HL-60 (cell line): Measurements from ENCODE around the gene SULT1B1.
"Not testable (repeated sequence)": the region's sequence is repeated elsewhere in the genome, so short reads cannot be mapped to it uniquely, and the experiment has no call there.

Source experiments
- DNase-seq, 2 experiments: peaks; one replicate each; pipeline ENCODE4 v3.0.0-alpha.2; 2010 to 2020; ENCODE audit warnings: low read depth in 1 of 2, low spot score in 1 of 2
- H3K27ac ChIP-seq: fragments of 250-450 bp; sonication (Bioruptor Pico); replicated peaks from 2 replicates; pipeline ENCODE4 v1.5.1; 2020; ENCODE audit warnings: mild to moderate bottlenecking, moderate library complexity
- H3K27me3 ChIP-seq: fragments of 250-450 bp; sonication (Bioruptor Pico); 2 replicates; pipeline ENCODE4 v1.5.1; 2021; ENCODE audit warnings: mild to moderate bottlenecking, moderate library complexity; ENCODE audit not compliant: insufficient read depth, poor library complexity, severe bottlenecking
- H3K4me3 ChIP-seq: replicated peaks from 2 replicates; pipeline ENCODE4 v1.5.1; 2011; ENCODE audit warnings: mild to moderate bottlenecking, control low read depth, low read length; ENCODE audit not compliant: insufficient read depth
- CTCF ChIP-seq: IDR thresholded peaks from one replicate; pipeline ENCODE4 v1.5.1; 2011; ENCODE audit warnings: low read length, control low read depth, inconsistent platforms; ENCODE audit not compliant: insufficient read depth
- GABPA ChIP-seq: IDR thresholded peaks from 2 replicates; pipeline ENCODE4 v1.6.1; 2012; ENCODE audit warnings: low read depth
- POLR2AphosphoS5 ChIP-seq: IDR thresholded peaks from 2 replicates; pipeline ENCODE4 v1.6.1; 2012; ENCODE audit warnings: low read depth
- REST ChIP-seq: IDR thresholded peaks from 2 replicates; pipeline ENCODE4 v1.6.1; 2012; ENCODE audit warnings: low read depth; ENCODE audit not compliant: insufficient replicate concordance
- SPI1 ChIP-seq: IDR thresholded peaks from 2 replicates; pipeline ENCODE4 v1.6.1; 2012; ENCODE audit warnings: low read depth, mild to moderate bottlenecking, borderline replicate concordance

Gene SULT1B1

GRCh38 chr4:69780141-69780540, 19.7 kb upstream of the SULT1B1 start:
- H3K27me3 ChIP-seq = no peaks in the 10 kb centered on the region
- no peak overlapping the region for H3K4me3 ChIP-seq
- H3K27ac ChIP-seq = no peak overlapping the region
- no peak for TF ChIP-seq CTCF
- TF ChIP-seq GABPA = no peak
- TF ChIP-seq SPI1 = no peak
- TF ChIP-seq REST = no peak
- TF ChIP-seq POLR2AphosphoS5 = no peak
- no peak for DNase-seq

GRCh38 chr4:69776696-69777095, 16.3 kb upstream of the SULT1B1 start:
- TF ChIP-seq POLR2AphosphoS5 (no peak), GABPA (no peak), CTCF (no peak)
- Histone ChIP-seq H3K27ac (no peak overlapping the region), H3K4me3 (no peak overlapping the region), H3K27me3 (no peaks in the 10 kb centered on the region)
- no peak for DNase-seq

- Histone ChIP-seq H3K27me3 (no peaks in the 10 kb centered on the region), H3K4me3 (no peak overlapping the region), H3K27ac (no peak overlapping the region)
- no peak for TF ChIP-seq POLR2AphosphoS5
- TF ChIP-seq REST = no peak
- no peak for TF ChIP-seq GABPA
- TF ChIP-seq SPI1 = no peak
- no peak for TF ChIP-seq CTCF
- DNase-seq = no peak
Measured at GRCh38 chr4:69775321-69775867, 15.0 kb upstream of the SULT1B1 start.

- DNase-seq = no peak
- H3K4me3 ChIP-seq = no peak overlapping the region
- no peaks in the 10 kb centered on the region for H3K27me3 ChIP-seq
- H3K27ac ChIP-seq = no peak overlapping the region
- TF ChIP-seq CTCF (no peak), POLR2AphosphoS5 (no peak), GABPA (no peak), REST (no peak), SPI1 (no peak)
Measured at GRCh38 chr4:69773484-69773883, 13.1 kb upstream of the SULT1B1 start.

- H3K4me3 ChIP-seq, H3K27ac ChIP-seq, H3K27me3 ChIP-seq, DNase-seq: not testable (repeated sequence)
Measured at GRCh38 chr4:69768554-69768953, 8.1 kb upstream of the SULT1B1 start.
